KG1 (cell line): ENCODE data around the gene ZRANB2.

Experiments used
- DNase-seq: peaks from one replicate; lab custom pipeline; 2025; lab: John Stamatoyannopoulos, UW

The ZRANB2 gene

DNA sequence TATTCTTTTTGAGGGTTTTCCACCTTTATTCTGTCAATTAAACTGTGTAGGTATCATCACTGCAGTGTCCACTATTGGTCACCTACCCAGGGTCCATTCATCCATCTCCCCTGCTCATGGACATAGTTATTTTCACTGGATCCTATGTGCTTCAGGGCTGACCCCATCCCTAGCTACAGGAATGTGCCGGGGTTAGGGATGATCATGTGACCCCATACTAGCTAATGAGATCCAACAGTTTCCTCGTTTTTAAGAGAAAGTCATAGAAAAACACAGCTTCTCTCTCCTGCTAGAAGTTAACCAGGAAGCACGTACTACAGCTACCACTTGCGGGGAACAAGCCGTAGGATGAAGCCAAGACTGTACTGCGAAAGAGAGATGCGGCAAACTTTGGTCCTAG lies 52.8 kb downstream of the ZRANB2 start:
- DNase-seq = no peak

DNA sequence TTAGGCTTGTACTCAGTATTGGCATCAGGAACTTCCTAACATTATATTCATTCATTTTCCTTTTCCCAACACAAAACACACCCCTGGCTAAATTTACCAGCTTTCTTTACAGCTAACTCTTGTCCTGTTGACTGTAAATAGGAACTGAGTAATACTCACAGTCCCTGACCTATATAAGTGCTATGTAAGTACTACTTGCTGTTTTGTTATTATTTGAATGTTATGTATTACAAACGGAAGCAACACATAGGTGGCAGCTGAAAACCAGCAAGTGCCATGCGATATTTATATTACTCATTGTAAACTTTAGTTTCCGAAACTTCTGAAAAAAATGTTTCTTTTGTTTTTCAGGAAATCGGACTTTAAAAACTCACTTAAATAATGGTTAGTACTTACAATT lies 54.7 kb downstream of the ZRANB2 start:
- DNase-seq = no peak

DNA sequence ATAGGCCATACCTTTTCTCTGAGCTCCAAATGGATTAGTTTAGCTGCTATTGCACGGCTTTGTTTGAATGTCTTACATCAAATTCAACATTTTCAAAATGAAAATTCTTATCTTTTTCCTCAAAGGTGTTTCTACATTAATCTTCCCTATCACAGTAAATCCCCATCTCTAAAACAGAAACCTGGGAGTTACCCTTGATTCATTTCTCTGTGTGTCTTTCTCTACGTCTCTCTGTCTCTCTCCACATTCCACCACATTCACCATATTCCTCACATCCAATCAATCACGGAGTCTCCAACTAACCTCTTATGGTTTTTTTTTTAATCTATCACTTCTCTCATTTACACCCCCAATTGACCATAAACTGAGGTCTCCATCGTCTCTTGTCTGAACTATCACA lies 57.3 kb downstream of the ZRANB2 start:
- DNase-seq = no peak

DNA sequence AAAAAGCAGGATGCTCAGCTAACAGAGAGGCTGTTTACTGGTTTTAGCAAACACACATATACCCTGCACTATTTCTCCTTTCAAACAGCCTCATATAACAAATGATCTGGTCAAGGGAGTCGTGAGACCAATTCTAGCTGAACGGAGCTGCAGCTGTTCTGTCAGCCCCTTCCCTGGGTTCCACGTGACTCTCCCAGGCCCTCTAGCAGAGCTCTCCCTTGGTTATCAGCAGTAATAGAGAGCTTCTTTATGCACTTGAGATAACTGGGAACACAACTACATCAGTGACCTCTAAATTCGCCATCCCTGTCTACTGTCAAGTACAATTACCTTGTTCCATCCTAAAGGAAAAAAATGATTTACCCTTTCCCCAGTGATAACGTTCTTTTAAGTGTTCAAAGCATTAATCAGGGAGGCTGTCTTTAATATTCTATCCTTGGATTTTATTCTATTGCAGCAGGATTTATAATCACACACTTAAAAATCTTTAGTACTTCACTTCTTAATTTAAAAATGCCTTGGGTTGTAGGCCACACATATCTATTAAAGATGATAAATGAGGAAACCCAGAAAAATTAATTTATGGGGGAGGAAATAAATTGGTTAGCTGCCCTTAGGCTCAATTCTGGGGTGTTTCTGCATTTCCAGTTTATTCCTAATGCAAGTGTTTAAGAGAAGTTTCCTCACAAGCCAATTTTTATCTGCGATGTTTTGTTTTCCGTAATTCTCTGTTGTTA lies 61.4 kb downstream of the ZRANB2 start:
- DNase-seq = no peak

DNA sequence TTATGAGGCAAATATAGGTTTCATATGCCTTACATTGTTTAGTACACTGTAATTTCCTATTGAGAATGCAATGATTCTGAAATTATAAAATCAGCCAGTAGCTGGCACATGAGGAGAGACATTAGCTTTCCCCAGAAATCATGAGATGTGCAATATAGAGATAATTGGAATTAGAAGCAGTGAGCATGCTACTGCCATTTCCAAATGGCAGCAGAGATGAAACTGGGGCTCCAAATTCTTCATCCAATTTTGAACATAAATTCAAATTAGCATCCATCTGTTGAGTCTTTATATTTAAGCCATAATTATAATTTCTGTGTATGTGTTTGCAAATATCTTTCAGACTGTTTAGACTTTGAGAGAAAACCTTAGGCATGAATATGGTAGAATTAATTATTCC lies 62.0 kb downstream of the ZRANB2 start:
- DNase-seq = no peak

DNA sequence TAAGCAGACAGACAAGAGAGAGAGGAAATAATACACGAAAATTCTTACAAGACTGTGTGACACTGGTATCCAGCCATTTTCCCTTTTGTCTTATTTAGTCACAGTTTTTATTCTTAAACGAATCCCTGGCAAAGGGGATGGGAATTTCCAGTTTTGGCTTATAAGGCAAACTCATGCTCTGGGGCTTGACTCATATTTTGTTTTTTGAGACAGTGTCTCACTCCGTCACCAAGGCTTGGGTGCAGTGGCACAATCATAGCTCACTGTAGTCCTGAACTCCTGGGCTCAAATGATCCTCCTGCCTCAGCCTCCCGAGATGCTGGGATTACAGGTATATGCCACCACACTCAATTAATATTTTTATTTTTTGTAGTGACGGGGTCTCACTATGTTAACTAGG lies 65.1 kb downstream of the ZRANB2 start:
- DNase-seq = no peak

DNA sequence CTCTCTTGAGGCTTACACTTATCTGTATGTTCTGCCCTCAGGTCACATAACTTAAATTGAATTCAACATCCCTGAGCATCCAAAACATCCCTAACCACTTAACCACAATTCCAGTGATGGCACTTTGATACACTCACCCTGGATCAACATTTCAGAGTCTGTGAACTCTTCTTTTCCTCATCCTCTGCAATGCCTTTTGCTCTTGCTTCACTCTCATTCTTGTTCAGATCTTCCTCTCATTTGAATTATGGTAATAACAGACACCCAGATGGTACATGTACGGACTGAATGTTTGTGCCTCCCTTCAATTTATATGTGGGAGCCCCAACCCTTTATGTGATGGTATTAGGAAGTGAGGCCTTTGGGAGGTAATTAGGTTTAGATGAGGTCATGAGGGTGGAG lies 66.7 kb downstream of the ZRANB2 start:
- no peak for DNase-seq
